Large intestine (tissue), 12 donors: ENCODE results near the gene H2AZ1. TPM values are rescaled to one million over a fixed set of nuclear protein-coding genes. Genes with fewer than 3 reads are reported as not detected.

Experiments
- DNase-seq, 2 donors: peaks; one replicate each; pipeline versions ENCODE4 v3.0.0 to v3.0.0-alpha.2; 2013
- H3K27ac ChIP-seq: one replicate; pipeline ENCODE4 v1.5.1; 2013; ENCODE audit warnings: low read length
- H3K27me3 ChIP-seq: 2 replicates; pipeline ENCODE4 v1.6.1; 2013; ENCODE audit warnings: low read length; ENCODE audit not compliant: control insufficient read depth, insufficient read depth
- H3K36me3 ChIP-seq: 2 replicates; pipeline ENCODE4 v1.6.1; 2013; ENCODE audit warnings: low read length; ENCODE audit not compliant: control insufficient read depth, insufficient read depth
- H3K4me1 ChIP-seq: one replicate; pipeline ENCODE4 v1.6.1; 2013; ENCODE audit warnings: low read length; ENCODE audit not compliant: control insufficient read depth, insufficient read depth
- H3K4me3 ChIP-seq: one replicate; pipeline ENCODE4 v1.5.1; 2013; ENCODE audit warnings: low read length
- H3K9me3 ChIP-seq: one replicate; pipeline ENCODE4 v1.6.1; 2013; ENCODE audit warnings: mild to moderate bottlenecking, low read depth, low read length, moderate library complexity; ENCODE audit not compliant: control insufficient read depth
- WGBS: methylation state at CpG from one replicate; pipeline ENCODE4 v1.1.5; 2013; ENCODE audit warnings: low lambda C conversion rate; ENCODE audit not compliant: insufficient coverage; 5-methylcytosine and 5-hydroxymethylcytosine counted together
- long read RNA-seq, 11 donors: transcript quantifications; one replicate each; lab custom pipeline, GENCODE V29; 2026
- polyA plus RNA-seq: library from polyadenylated mRNA; unstranded; fragments of 120-200 nt; gene quantifications from one replicate; pipeline ENCODE4 v1.2.1, GENCODE V29; 2013

The H2AZ1 gene
- 241 TPM for polyA plus RNA-seq
- long read RNA-seq, donor 1, transcript H2AFZ-201 (5 exons, 979 nt), result major isoform, 71 of 94 reads
- long read RNA-seq, donor 1, partial matches to known transcripts, result 13 of 94 reads
- long read RNA-seq, donor 1, other reads (novel, unspliced or antisense), result 9 of 94 reads
- long read RNA-seq, donor 2, transcript H2AFZ-201 (5 exons, 979 nt), result major isoform, 205 of 259 reads
- long read RNA-seq, donor 2, transcript H2AFZ-203 (4 exons, 1,254 nt), result minor isoform, 5 of 259 reads
- long read RNA-seq, donor 2, partial matches to known transcripts, result 31 of 259 reads
- long read RNA-seq, donor 2, other reads (novel, unspliced or antisense), result 16 of 259 reads
- long read RNA-seq, donor 3, transcript H2AFZ-201 (5 exons, 979 nt), result major isoform, 279 of 340 reads
- long read RNA-seq, donor 3, transcript H2AFZ-203 (4 exons, 1,254 nt), result minor isoform, 13 of 340 reads
- long read RNA-seq, donor 3, partial matches to known transcripts, result 17 of 340 reads
- long read RNA-seq, donor 3, other reads (novel, unspliced or antisense), result 26 of 340 reads
- long read RNA-seq, donor 4, transcript H2AFZ-201 (5 exons, 979 nt), result major isoform, 22 of 23 reads
- long read RNA-seq, donor 4, partial matches to known transcripts, result 0 of 23 reads
- long read RNA-seq, donor 4, other reads (novel, unspliced or antisense), result 0 of 23 reads
- long read RNA-seq, donor 5, transcript H2AFZ-203 (4 exons, 1,254 nt), result minor isoform, 6 of 114 reads
- long read RNA-seq, donor 5, transcript H2AFZ-201 (5 exons, 979 nt), result major isoform, 107 of 114 reads
- long read RNA-seq, donor 5, partial matches to known transcripts, result 0 of 114 reads
- long read RNA-seq, donor 5, other reads (novel, unspliced or antisense), result 0 of 114 reads
- long read RNA-seq, donor 6, transcript H2AFZ-201 (5 exons, 979 nt), result major isoform, 156 of 183 reads
- long read RNA-seq, donor 6, transcript H2AFZ-203 (4 exons, 1,254 nt), result minor isoform, 8 of 183 reads
- long read RNA-seq, donor 6, partial matches to known transcripts, result 0 of 183 reads
- long read RNA-seq, donor 6, other reads (novel, unspliced or antisense), result 16 of 183 reads
- long read RNA-seq, donor 7, transcript H2AFZ-201 (5 exons, 979 nt), result major isoform, 107 of 138 reads
- long read RNA-seq, donor 7, partial matches to known transcripts, result 14 of 138 reads
- long read RNA-seq, donor 7, other reads (novel, unspliced or antisense), result 13 of 138 reads
- long read RNA-seq, donor 8, transcript H2AFZ-203 (4 exons, 1,254 nt), result minor isoform, 11 of 354 reads
- long read RNA-seq, donor 8, transcript H2AFZ-201 (5 exons, 979 nt), result major isoform, 267 of 354 reads
- long read RNA-seq, donor 8, partial matches to known transcripts, result 54 of 354 reads
- long read RNA-seq, donor 8, other reads (novel, unspliced or antisense), result 22 of 354 reads
- long read RNA-seq, donor 9, transcript H2AFZ-201 (5 exons, 979 nt), result major isoform, 200 of 254 reads
- long read RNA-seq, donor 9, transcript H2AFZ-203 (4 exons, 1,254 nt), result minor isoform, 10 of 254 reads
- long read RNA-seq, donor 9, partial matches to known transcripts, result 15 of 254 reads
- long read RNA-seq, donor 9, other reads (novel, unspliced or antisense), result 28 of 254 reads
- long read RNA-seq, donor 10, transcript H2AFZ-201 (5 exons, 979 nt), result major isoform, 198 of 248 reads
- long read RNA-seq, donor 10, transcript H2AFZ-203 (4 exons, 1,254 nt), result minor isoform, 7 of 248 reads
- long read RNA-seq, donor 10, partial matches to known transcripts, result 10 of 248 reads
- long read RNA-seq, donor 10, other reads (novel, unspliced or antisense), result 30 of 248 reads
- long read RNA-seq, donor 11, transcript H2AFZ-201 (5 exons, 979 nt), result major isoform, 137 of 178 reads
- long read RNA-seq, donor 11, partial matches to known transcripts, result 22 of 178 reads
- long read RNA-seq, donor 11, other reads (novel, unspliced or antisense), result 16 of 178 reads

DNA sequence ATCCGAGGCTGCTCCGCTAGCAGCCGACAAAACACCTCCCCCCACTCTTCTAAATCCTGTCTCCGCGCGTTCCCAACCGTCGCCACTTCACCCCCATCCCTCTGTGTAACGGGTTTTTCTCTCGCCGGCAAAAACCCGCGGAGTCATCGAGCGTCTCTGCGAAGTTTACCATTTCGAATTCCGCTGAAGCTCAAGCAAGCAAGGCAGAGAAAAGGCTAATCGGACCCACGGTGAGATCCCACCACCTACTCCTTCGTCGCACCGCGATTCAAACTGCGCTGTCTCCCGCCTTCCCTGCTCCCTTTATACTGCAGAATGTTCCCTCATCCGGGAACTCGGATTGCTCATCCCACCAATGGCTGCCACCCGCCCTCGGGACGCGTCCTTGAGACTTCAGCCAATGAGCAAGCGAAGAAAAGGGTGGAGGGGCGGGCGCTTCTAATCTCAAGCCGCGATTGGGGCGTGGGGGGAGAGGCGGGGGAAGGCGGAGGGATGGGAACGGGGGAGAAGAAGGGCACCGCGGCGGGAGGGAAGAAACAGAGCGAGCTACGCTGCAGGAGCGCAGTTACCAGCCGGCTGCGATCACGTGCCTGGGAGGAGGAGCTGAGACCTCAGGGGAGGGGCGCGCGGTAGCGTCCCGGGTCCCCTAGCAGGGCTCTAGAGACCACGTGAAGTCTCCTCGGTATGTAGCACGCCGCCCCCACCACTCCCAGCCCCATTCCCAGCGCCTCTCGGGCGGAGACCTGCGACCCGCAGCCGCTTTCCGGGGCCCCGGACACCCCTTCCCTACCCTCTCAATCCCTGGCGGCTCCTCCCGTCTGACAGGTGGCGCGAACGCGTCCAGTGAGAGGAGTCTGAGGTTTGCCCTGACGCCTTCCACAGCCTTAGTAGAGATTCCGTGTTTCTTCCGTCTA lies at the start of gene H2AZ1:
Gene H2AZ1, minus strand, starts transcription at position 277 of the 914 bp plus-strand sequence. Its CDS starts 105 bp downstream, at position 172.
- no CpG with 5 or more reads among the region's 76 CpGs for WGBS
- peak within 1 kb of the TSS; percentile 96 for H3K27ac ChIP-seq
- H3K27me3 ChIP-seq, result no peaks in the 10 kb centered on the region
- H3K9me3 ChIP-seq, result no peaks in the 10 kb centered on the region
- DNase-seq, result peak; percentile 98 to 99
- H3K36me3 ChIP-seq, result peaks cover 3% of the 10 kb centered on the region
- H3K4me3 ChIP-seq, result peak within 1 kb of the TSS; percentile 96
- peaks cover 9% of the 10 kb centered on the region for H3K4me1 ChIP-seq

DNA sequence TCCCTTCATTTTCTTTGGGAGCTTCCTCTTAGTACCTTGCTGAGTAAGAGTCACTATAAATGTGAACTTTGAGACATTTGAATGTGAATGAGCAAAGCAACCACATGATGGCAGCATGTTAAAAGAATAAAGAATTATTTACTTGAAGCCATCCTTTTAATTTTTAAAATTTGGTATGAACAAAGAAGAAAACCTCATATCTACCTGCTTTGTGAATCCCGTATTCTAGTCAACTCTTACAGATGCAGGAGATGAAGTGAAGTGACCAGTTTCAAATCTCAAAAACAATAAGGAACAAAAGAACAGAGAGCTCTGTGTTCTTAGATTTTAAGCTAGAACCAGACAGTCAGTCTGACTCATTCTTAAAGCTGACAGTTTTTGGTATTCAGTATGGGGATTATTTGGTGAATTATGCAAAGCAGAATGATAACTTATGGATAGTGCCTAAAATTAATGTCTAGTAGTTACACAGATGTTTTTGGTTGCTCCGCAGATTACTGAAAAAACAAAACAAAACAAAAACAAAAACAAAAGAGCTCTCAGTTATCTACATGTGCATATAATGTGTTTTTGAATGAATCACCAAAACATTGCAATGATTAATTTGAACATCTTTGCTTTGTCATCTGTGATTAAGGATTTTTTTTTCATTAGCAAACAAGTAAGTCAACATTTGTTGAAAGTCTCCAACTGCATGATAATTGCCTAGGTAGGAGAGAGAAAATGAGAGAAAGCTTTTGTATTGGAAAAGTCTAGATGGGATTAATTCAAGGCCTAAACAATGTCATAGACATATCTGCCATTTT lies 48.2 kb upstream of the H2AZ1 start:
- no peak overlapping the region for H3K4me3 ChIP-seq
- H3K27ac ChIP-seq, result no peak overlapping the region
- no peaks in the 10 kb centered on the region for H3K27me3 ChIP-seq
- no peaks in the 10 kb centered on the region for H3K36me3 ChIP-seq
- peak in 1 of 2 donors; percentile 39 for DNase-seq
- no peaks in the 10 kb centered on the region for H3K4me1 ChIP-seq
- WGBS, result 75% methylated on average over 2 of the region's 2 CpGs
- no peaks in the 10 kb centered on the region for H3K9me3 ChIP-seq

DNA sequence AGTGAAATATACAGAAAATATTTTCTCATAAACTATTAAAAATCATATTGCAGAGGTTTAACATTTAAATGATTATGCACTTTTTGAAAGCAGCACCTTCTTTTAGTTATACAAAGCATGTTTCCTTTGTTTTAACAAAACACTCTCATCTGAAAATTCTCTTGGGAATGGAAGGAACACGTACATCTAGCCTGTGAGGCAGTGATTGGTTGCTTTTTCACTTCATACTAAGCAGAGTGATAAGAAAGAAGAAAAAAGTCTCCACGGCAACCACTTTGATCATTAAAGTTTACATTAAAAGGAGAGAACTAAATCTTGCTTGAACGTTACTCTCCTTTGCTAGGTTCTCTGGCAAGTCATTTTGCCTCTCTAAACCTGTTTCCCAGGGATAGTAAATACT lies 41.7 kb upstream of the H2AZ1 start:
- 40% methylated on average over 1 of the region's 3 CpGs for WGBS
- Histone ChIP-seq H3K4me1 (no peaks in the 10 kb centered on the region), H3K4me3 (no peak overlapping the region), H3K27ac (no peak overlapping the region), H3K36me3 (no peaks in the 10 kb centered on the region), H3K27me3 (no peaks in the 10 kb centered on the region), H3K9me3 (no peaks in the 10 kb centered on the region)
- no peak for DNase-seq

DNA sequence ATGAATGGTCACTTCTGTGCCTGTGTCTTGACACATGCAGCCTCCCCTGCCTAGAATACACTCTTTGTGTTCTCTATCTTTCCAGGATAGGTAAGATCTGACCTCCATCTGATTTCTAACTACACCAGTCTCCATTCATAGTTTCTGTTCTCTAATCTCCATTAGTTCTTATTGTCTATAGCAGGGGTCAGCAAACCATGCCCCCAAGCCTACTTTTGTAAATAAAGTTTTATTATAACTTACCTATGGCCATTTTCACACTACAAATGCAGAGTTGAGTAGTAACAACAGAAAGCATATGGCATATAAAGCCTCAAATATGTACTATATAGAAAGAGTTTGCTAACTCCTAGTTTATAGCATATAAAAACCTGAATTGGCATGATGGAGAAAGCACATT lies 37.6 kb upstream of the H2AZ1 start:
- no peaks in the 10 kb centered on the region for H3K4me1 ChIP-seq
- no peak overlapping the region for H3K27ac ChIP-seq
- no peak overlapping the region for H3K4me3 ChIP-seq

DNA sequence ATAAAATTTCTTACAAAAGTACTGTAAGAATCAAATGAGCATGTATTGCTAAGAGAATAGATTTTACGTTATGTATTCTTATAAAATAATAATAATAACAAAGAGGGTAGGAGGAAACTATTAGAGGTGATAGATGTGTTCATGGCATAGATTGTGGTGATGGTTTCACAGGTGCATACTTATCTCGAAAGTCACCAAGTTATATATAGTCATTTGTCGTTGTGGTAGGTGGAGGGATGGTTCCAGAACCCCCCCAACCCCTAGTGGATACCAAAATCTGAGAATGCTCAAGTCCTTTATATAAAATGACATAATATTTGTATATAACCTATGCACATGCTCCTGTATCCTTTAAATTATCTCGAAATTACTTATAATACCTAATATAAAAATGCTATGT lies 36.7 kb upstream of the H2AZ1 start:
- Histone ChIP-seq H3K36me3 (no peaks in the 10 kb centered on the region), H3K4me3 (no peak overlapping the region), H3K27me3 (no peaks in the 10 kb centered on the region), H3K4me1 (no peaks in the 10 kb centered on the region), H3K27ac (no peak overlapping the region), H3K9me3 (no peaks in the 10 kb centered on the region)
- DNase-seq, result no peak
- WGBS, result 100% methylated on average over 2 of the region's 4 CpGs

More for the DNA sequence above, 37.6 kb upstream of the H2AZ1 start:
- Histone ChIP-seq H3K9me3 (no peaks in the 10 kb centered on the region), H3K27me3 (no peaks in the 10 kb centered on the region), H3K36me3 (no peaks in the 10 kb centered on the region)
- no peak for DNase-seq

DNA sequence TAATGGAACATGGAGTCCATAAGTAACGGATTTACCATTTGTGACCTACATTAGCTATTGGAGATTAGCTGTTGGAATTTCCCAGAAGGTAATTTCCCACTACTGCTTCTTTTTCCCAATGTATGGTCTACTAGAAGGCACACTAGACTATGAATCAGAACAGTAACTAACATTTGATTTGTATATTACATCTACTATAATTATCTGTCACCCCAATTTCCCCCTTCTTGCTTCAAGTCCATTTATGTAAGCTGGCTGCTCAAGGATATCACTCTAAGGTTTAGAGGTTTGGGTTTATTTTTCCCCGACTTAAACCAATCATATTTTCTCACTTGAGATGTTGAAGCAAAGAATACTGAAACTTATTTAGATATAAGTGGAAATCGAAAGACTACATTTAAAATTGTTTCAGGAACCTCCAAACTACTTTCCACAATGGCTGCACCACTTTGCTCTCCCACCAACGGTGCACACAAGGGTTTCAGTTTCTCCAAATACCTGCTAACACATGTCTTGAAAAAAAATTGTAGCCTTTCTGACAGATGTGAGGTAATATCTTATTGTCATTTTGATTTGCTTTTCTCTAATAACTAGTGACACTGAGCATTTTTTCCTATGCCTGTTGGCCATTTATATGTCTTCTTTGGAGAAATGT lies 33.3 kb upstream of the H2AZ1 start:
- Histone ChIP-seq H3K9me3 (no peaks in the 10 kb centered on the region), H3K4me3 (no peak overlapping the region), H3K27me3 (no peaks in the 10 kb centered on the region), H3K27ac (no peak overlapping the region), H3K4me1 (no peaks in the 10 kb centered on the region), H3K36me3 (no peaks in the 10 kb centered on the region)
- no peak for DNase-seq
- no CpG with 5 or more reads among the region's 4 CpGs for WGBS

DNA sequence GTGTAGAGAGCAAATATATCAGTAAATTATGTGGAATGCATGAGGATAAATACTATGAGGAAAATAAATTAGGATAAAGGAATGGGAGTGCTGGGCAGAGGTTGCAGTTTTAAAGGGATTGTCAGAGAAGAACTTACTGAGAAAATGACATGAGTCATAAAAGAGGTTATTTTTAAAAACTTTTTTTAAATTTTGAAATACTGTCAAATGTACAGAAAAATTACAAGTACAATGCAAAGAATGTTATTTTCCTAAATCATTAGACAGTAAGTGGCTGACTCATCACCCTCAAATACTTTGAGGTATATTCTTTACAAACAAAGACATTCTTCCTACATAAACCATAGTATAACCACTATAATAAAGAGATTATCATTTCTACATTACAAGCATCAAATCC lies 29.8 kb upstream of the H2AZ1 start:
- Histone ChIP-seq H3K9me3 (no peaks in the 10 kb centered on the region), H3K27ac (no peak overlapping the region), H3K4me1 (no peaks in the 10 kb centered on the region), H3K27me3 (no peaks in the 10 kb centered on the region), H3K4me3 (no peak overlapping the region), H3K36me3 (no peaks in the 10 kb centered on the region)
- DNase-seq, result no peak

DNA sequence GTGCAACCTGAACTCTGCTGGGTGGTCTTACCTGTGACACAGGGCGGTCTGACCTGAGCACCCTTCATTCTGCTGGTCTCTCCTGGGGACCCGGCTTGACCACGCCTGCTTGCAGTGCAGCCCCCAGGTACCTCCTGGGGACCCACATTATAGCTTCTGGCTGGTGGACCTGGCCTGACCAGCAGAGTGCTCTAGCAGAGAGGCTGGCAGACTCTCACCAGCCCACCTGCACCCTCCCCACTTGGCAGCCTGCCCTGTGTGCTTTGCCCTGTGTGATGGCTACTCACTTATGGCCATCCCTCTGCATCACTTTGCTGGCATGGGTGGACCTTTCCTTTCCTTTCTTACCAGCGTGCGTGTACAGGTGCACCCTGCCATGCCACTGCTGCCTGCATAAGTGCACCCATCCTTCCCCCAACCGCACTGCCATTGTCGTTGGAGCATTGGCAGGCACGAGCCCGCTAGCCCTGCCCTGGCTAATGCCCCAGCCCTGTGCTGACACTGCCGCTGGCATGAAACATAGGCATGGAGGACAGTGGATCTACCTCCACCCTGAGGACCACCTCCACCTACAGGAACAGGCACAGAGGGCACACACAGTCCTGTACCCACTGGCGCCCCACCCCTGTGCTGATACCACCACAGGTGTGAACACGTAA lies 21.5 kb upstream of the H2AZ1 start:
- Histone ChIP-seq H3K27me3 (no peaks in the 10 kb centered on the region), H3K4me1 (no peaks in the 10 kb centered on the region)
- WGBS, result no CpG with 5 or more reads among the region's 12 CpGs

More for the DNA sequence above, 21.5 kb upstream of the H2AZ1 start:
- no peaks in the 10 kb centered on the region for H3K9me3 ChIP-seq
- H3K27ac ChIP-seq, result no peak overlapping the region
- H3K4me3 ChIP-seq, result no peak overlapping the region
- H3K36me3 ChIP-seq, result no peaks in the 10 kb centered on the region
- DNase-seq, result no peak
